Fibroblast of pulmonary artery (primary cell): ENCODE data around the gene TTC6.

Experiments used
- DNase-seq: peaks from one replicate; pipeline ENCODE4 v3.0.0-alpha.2; 2010; ENCODE audit warnings: low read depth
- H3K4me3 ChIP-seq: replicated peaks from 2 replicates; pipeline ENCODE4 v1.5.1; 2011; ENCODE audit warnings: low read depth, mild to moderate bottlenecking, control low read depth, low read length, moderate library complexity
- TF ChIP-seq, protein P1 (sequence below): IDR thresholded peaks from 2 replicates; pipeline ENCODE4 v1.5.1; 2011; ENCODE audit warnings: mild to moderate bottlenecking, control low read depth, low read length, inconsistent platforms; ENCODE audit errors: missing control alignments

Gene TTC6

DNA sequence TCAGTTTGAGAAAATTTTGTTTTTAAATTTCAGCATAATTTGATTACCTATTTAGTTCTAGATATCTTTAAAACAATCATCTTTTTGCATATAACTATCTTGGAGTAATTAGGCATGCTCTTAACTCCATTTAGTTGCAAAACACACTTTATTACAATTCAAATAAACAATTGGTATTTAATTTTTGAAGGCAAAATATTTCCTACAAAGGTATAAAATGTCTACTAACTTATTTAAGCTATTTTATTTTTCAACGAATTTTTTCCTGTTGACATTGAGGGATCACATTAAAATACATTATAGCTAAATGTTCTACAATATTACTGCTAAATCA is 8.7 kb upstream of the TTC6 start:
- no peak for DNase-seq
- H3K4me3 ChIP-seq, result no peak overlapping the region
- TF ChIP-seq, protein P1, sequence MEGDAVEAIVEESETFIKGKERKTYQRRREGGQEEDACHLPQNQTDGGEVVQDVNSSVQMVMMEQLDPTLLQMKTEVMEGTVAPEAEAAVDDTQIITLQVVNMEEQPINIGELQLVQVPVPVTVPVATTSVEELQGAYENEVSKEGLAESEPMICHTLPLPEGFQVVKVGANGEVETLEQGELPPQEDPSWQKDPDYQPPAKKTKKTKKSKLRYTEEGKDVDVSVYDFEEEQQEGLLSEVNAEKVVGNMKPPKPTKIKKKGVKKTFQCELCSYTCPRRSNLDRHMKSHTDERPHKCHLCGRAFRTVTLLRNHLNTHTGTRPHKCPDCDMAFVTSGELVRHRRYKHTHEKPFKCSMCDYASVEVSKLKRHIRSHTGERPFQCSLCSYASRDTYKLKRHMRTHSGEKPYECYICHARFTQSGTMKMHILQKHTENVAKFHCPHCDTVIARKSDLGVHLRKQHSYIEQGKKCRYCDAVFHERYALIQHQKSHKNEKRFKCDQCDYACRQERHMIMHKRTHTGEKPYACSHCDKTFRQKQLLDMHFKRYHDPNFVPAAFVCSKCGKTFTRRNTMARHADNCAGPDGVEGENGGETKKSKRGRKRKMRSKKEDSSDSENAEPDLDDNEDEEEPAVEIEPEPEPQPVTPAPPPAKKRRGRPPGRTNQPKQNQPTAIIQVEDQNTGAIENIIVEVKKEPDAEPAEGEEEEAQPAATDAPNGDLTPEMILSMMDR, result no peak

DNA sequence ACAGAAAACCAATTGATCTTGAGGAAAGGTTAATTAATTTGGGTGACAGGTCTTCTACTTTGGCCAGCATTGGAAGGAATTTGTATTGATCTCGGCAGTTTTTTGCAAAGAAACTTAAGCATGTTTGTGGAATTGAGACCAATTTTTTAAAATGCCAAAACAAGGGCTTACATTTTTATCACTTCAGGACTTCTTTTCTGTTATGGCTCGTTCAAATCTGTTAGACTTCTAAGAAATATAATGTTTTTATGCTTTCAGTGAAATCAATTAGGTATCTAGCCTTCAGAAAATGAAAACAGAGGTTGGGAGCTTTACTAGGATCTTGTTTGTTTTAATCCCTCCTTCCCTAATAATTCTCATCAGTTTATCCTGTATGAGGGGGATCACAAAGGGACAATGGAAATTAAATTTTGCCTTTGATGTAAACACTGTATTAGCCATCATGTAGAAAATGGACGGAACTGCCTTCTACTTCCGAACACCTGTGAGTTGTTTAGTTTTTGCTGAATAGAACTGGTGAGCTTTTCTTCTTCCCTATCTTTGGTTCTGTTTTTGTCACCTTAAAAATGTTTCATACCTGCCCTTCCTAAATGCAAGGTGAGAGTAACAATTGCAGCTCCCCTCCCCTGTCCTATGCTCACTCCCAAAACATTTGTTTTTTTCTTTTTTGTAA is 8.2 kb upstream of the TTC6 start:
- DNase-seq, result no peak
- TF ChIP-seq, protein P1, result no peak
- no peak overlapping the region for H3K4me3 ChIP-seq

DNA sequence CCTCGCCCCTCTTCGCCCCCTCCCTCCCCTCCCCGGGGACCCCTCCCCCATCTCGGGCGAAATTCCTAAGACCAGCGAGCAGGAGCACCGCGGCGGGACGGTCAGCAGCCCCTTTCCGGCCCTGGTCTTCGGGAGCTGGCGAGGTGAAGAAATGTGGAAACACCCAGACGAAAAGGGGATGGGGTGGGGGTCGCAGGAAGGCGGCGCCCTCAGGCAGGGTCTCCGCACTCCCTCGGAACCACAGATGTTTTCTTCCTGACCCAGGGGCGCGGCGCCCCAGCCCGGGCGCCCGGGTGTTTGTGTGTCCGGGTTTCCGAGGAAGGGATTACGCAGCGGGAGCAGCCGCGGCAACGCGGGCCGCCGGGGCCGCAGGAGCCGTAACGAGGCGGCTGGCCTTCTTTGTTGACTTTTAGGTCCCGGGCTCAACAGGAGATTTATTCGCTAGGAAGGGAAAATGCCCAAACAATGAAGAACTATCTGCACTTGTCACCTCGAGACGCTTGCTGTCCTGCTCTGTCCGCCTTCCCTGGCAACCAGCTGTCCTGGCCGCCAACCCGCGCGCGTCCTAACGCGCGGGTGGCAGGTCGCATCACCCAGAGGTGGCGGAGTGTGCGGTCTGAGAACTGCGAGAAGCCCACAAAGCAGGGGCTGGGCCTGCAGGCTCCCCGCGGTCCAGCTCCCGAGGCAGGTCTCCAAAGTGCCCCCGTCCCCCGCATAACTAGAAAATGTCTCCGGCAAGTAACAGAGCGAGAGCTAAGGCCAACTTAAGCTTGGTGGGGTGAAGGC is 7.4 kb upstream of the TTC6 start:
- no peak for DNase-seq
- no peak overlapping the region for H3K4me3 ChIP-seq
- TF ChIP-seq, protein P1, result no peak

DNA sequence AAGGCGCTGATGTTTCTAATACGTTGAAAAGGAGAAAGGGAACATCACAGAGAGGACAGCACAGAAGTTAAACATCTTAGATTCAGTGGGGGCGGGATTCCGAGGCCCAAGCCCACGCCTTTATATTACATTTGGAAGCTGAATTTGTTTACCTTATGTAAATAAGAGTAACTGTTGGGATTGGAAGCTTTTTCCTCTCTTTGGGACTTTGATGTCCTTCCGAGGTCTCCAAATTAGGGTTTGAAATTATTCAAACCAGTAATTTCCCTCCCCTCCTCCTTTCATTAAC is 6.8 kb upstream of the TTC6 start:
- DNase-seq, result no peak
- TF ChIP-seq, protein P1, result no peak
- H3K4me3 ChIP-seq, result no peak overlapping the region

DNA sequence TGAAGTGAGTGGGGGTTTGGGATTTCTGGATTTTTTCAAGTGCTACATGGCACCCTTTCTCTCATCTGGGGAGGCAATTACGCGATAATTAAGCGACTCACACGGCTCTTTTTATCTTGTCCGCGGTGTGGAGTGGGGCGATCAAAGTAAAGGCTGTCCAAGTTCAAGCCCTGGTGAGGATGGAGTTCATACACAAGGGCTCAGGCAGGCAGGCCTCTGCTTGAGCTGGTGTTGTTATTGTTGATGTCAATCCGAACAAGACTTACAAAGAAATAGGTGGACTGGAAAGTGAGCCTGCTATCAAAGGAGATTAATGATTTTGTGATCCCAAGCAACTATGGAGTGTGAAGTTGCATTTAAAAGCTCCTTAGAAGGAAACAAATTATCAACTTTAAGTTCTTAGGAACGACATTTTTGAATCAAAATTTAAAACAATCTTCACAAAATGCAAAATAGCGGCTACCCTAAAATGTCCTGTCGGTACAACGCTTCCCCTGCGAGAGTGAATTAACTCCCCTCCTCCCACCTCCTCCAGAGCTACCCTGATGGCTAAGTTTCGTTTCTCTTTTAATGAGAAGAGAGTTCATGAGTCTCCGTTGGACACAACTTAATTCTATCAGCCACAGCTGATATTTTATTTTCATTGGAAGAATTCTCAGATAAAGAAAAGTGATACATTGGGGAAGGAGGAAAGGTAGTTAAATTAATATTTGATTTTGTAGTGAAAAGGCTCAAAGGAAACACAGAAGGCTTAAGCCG is 6.3 kb upstream of the TTC6 start:
- DNase-seq, result no peak
- TF ChIP-seq, protein P1, result no peak
- H3K4me3 ChIP-seq, result no peak overlapping the region

DNA sequence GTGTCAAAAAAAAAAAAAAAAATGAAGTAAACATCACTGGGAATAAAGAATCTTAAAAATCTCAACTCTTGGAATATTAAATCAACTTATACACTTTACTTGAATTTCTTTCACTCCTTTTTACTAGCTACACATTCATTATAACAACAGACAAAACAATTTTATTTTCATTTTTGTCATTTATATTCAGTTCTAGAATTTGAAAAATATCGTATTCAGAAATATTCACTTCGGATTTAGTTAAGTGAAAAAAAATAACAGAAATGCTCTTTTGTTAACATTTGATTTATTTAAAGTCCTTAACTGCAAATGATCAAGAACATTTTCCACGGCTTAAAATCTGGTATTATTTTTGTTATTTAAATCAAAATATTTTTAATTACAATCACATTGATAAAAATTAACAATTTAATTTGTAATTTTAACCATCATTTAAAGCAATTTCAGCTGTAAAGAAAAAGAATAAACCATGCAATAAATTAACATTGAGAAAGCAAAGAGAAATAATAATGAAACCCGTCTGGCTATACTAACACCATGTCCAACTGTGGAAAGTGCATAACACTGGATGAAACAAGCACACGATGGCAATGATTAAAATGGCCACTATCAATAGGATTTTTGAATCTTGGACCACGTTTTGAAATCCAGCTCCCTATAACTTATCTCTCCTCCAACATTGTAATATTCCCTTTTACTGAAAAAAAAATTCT is 5.6 kb upstream of the TTC6 start:
- DNase-seq, result no peak
- no peak overlapping the region for H3K4me3 ChIP-seq
- TF ChIP-seq, protein P1, result no peak
